Measurements from ENCODE around the gene GADD45G.

DNA sequence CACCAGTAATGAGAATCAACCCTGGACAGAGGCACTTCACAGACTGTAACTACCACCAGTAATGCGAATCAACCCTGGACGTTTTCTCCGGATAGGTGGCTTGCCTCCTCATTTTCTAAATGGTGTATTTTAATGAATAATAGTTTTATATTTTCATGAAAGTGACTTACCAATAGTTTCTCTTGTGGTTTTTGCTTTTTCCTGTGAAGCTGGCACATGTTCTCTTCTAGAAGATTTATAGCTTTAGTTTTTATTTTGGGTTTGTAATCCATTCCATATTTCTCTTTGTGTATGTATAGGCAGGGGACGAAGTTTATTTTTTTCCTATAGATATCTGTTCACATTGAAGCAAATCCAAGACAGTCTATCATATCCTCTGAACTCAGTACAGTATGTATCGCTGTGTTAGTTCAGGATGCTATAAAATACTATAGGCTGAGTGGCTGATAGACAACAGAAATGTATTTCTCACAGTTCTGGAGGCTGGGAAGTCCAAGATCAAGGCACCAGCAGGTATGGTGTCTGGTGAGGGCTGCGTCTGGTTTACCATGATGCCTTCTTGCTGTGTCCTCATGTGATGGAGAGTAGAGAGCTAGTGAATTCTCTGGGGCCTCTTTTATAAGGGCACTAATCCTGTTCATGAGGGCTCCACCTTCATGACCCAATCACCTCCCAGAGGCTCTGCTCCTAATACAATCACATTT lies 46.5 kb upstream of the GADD45G start:
- TF ChIP-seq EZH2 (IDR thresholded peaks at IDR 0.05) = no peak
- no peak for TF ChIP-seq POLR2AphosphoS5 (IDR thresholded peaks at IDR 0.05; ENCODE audit: borderline replicate concordance, low read depth, low read length)
